Muscle layer of colon (tissue), 2 donors: ENCODE data around the gene NACC1.

Experiments
- H3K27ac ChIP-seq: one replicate; pipeline ENCODE4 v1.7.0; 2013; ENCODE audit warnings: low read depth, mild to moderate bottlenecking, low read length, moderate library complexity
- H3K27me3 ChIP-seq, 2 donors: one replicate each; pipeline ENCODE4 v1.7.0; 2013; ENCODE audit warnings: low read length in 2 of 2, mild to moderate bottlenecking in 2 of 2; ENCODE audit not compliant: insufficient read depth in 2 of 2, control insufficient read depth in 1 of 2
- H3K36me3 ChIP-seq: one replicate; pipeline ENCODE4 v1.7.0; 2013; ENCODE audit warnings: mild to moderate bottlenecking, low read length; ENCODE audit not compliant: insufficient read depth
- H3K4me1 ChIP-seq: one replicate; pipeline ENCODE4 v1.7.0; 2013; ENCODE audit warnings: mild to moderate bottlenecking, low read length; ENCODE audit not compliant: insufficient read depth
- H3K4me3 ChIP-seq, 2 donors: one replicate each; pipeline ENCODE4 v1.7.0; 2013; ENCODE audit warnings: low read length in 2 of 2, low read depth in 1 of 2, mild to moderate bottlenecking in 1 of 2, moderate library complexity in 1 of 2
- H3K9ac ChIP-seq: one replicate; pipeline ENCODE4 v1.7.0; 2013; ENCODE audit warnings: low read length
- H3K9me3 ChIP-seq: one replicate; pipeline ENCODE4 v1.7.0; 2013; ENCODE audit warnings: mild to moderate bottlenecking, low read length
- donor health status: abdominal sarcoma.
- donor health status: Adenocarcinoma of cecum.

NACC1 gene

GRCh38 chr19:13129384-13129783, 11.3 kb downstream of the NACC1 start:
- Histone ChIP-seq H3K9ac (no peak overlapping the region), H3K4me3 (no peak overlapping the region), H3K36me3 (no peaks in the 10 kb centered on the region), H3K9me3 (no peaks in the 10 kb centered on the region), H3K27me3 (no peaks in the 10 kb centered on the region), H3K4me1 (peaks cover 8% of the 10 kb centered on the region), H3K27ac (no peak overlapping the region)

- Histone ChIP-seq H3K36me3 (peaks cover 3% of the 10 kb centered on the region), H3K27me3 (no peaks in the 10 kb centered on the region), H3K4me1 (peaks cover 16% of the 10 kb centered on the region), H3K9ac (no peak overlapping the region), H3K9me3 (no peaks in the 10 kb centered on the region), H3K27ac (no peak overlapping the region), H3K4me3 (no peak overlapping the region)
These were observed 12.9 kb downstream of the NACC1 start for GRCh38 chr19:13130886-13131490.

- Histone ChIP-seq H3K9ac (no peak overlapping the region), H3K4me3 (no peak overlapping the region), H3K9me3 (no peaks in the 10 kb centered on the region), H3K4me1 (peaks cover 16% of the 10 kb centered on the region), H3K27me3 (no peaks in the 10 kb centered on the region), H3K27ac (no peak overlapping the region), H3K36me3 (peaks cover 17% of the 10 kb centered on the region)
These were observed 14.6 kb downstream of the NACC1 start for GRCh38 chr19:13132471-13133180.

- Histone ChIP-seq H3K9me3 (no peaks in the 10 kb centered on the region), H3K36me3 (peaks cover 24% of the 10 kb centered on the region), H3K27ac (no peak overlapping the region), H3K4me3 (no peak overlapping the region), H3K4me1 (peaks cover 16% of the 10 kb centered on the region), H3K27me3 (no peaks in the 10 kb centered on the region), H3K9ac (no peak overlapping the region)
These were observed 15.3 kb downstream of the NACC1 start for GRCh38 chr19:13133241-13133870.

GRCh38 chr19:13134626-13135025, 16.6 kb downstream of the NACC1 start:
- no peak overlapping the region for H3K4me3 ChIP-seq
- no peaks in the 10 kb centered on the region for H3K27me3 ChIP-seq
- no peak overlapping the region for H3K27ac ChIP-seq
- peaks cover 27% of the 10 kb centered on the region for H3K36me3 ChIP-seq
- H3K9ac ChIP-seq = no peak overlapping the region
- peaks cover 16% of the 10 kb centered on the region for H3K4me1 ChIP-seq
- no peaks in the 10 kb centered on the region for H3K9me3 ChIP-seq

GRCh38 chr19:13135068-13136062, 17.3 kb downstream of the NACC1 start:
- Histone ChIP-seq H3K4me3 (no peak overlapping the region), H3K9me3 (no peaks in the 10 kb centered on the region), H3K36me3 (peaks cover 27% of the 10 kb centered on the region), H3K27me3 (no peaks in the 10 kb centered on the region), H3K27ac (no peak overlapping the region), H3K9ac (no peak overlapping the region), H3K4me1 (peaks cover 16% of the 10 kb centered on the region)

- H3K9me3 ChIP-seq = no peaks in the 10 kb centered on the region
- peaks cover 16% of the 10 kb centered on the region for H3K4me1 ChIP-seq
- no peak overlapping the region for H3K9ac ChIP-seq
- H3K4me3 ChIP-seq = no peak overlapping the region
- H3K36me3 ChIP-seq = peaks cover 27% of the 10 kb centered on the region
- H3K27ac ChIP-seq = no peak overlapping the region
- no peaks in the 10 kb centered on the region for H3K27me3 ChIP-seq
These were observed 19.3 kb downstream of the NACC1 start for GRCh38 chr19:13137290-13137794.

- H3K27ac ChIP-seq = no peak overlapping the region
- H3K36me3 ChIP-seq = peaks cover 27% of the 10 kb centered on the region
- H3K4me1 ChIP-seq = peaks cover 16% of the 10 kb centered on the region
- no peak overlapping the region for H3K9ac ChIP-seq
- no peaks in the 10 kb centered on the region for H3K27me3 ChIP-seq
- no peak overlapping the region for H3K4me3 ChIP-seq
- no peaks in the 10 kb centered on the region for H3K9me3 ChIP-seq
These were observed 20.3 kb downstream of the NACC1 start for GRCh38 chr19:13138171-13138915.

- Histone ChIP-seq H3K27me3 (no peaks in the 10 kb centered on the region), H3K27ac (no peak overlapping the region), H3K36me3 (peaks cover 29% of the 10 kb centered on the region)
These were observed 20.8 kb downstream of the NACC1 start for GRCh38 chr19:13138916-13139198.

GRCh38 chr19:13139633-13140311, 21.7 kb downstream of the NACC1 start:
- Histone ChIP-seq H3K4me1 (peaks cover 4% of the 10 kb centered on the region), H3K9ac (no peak overlapping the region), H3K4me3 (no peak overlapping the region), H3K9me3 (no peaks in the 10 kb centered on the region), H3K27me3 (no peaks in the 10 kb centered on the region), H3K36me3 (peaks cover 38% of the 10 kb centered on the region), H3K27ac (no peak overlapping the region)

More at GRCh38 chr19:13138916-13139198, 20.8 kb downstream of the NACC1 start:
- Histone ChIP-seq H3K9me3 (no peaks in the 10 kb centered on the region), H3K4me3 (no peak overlapping the region), H3K4me1 (peaks cover 11% of the 10 kb centered on the region), H3K9ac (no peak overlapping the region)
